Measurements from ENCODE around the gene CACNA1C.

Gene CACNA1C

GRCh38 chr12:2615665-2616402, 563.0 kb downstream of the CACNA1C start:
- no peak overlapping the region for H3K4me3 ChIP-seq (ENCODE audit: control insufficient read depth in 1 of 7, extremely low read depth in 1 of 7, insufficient read depth in 4 of 7, low read depth in 2 of 7, low read length in 6 of 7)
- no peak for DNase-seq
- WGBS (ENCODE audit: insufficient coverage): 87% methylated on average over 6 of the region's 14 CpGs
- ChIA-PET CTCF (interaction anchor here (0.9 to 5.9 kb wide), 13 partner anchors 10 to 114 kb away, joined by 3 to 44 read pairs (median 4); no protein-coding TSS in a partner anchor), POLR2A (interaction anchor here (0.7 to 2.3 kb wide), 9 partner anchors 9 to 257 kb away, joined by 3 to 14 read pairs (median 4); no protein-coding TSS in a partner anchor)
- H3K9me3 ChIP-seq (ENCODE audit: control extremely low read depth in 1 of 5, control insufficient read depth in 4 of 5, insufficient read depth in 2 of 5, low read depth in 1 of 5, low read length in 4 of 5): no peaks in the 10 kb centered on the region
- H3K27me3 ChIP-seq (replicated peaks in 2 of 5; ENCODE audit: control insufficient read depth in 4 of 5, insufficient read depth in 5 of 5, low read length in 4 of 5): no peaks in the 10 kb centered on the region
- peak overlapping the region in 1 of 2 experiments; percentile 32 for H3K27ac ChIP-seq (ENCODE audit: insufficient read depth in 1 of 2, low read depth in 1 of 2, low read length in 2 of 2, poor library complexity in 1 of 2, severe bottlenecking in 2 of 2)
- no peaks in the 10 kb centered on the region for H3K36me3 ChIP-seq (ENCODE audit: control insufficient read depth in 4 of 4, insufficient read depth in 4 of 4, low read length in 3 of 4)
- H3K4me1 ChIP-seq (ENCODE audit: control extremely low read depth in 1 of 4, control insufficient read depth in 4 of 4, insufficient read depth in 4 of 4, low read length in 3 of 4): peaks cover 10 to 73% (median 65%) of the 10 kb centered on the region in 4 experiments

- peak; percentile 80 to 99 (median 97) for DNase-seq
- ChIA-PET POLR2A (interaction anchor here (0.7 to 2.3 kb wide), 9 partner anchors 8 to 258 kb away, joined by 3 to 14 read pairs (median 4); no protein-coding TSS in a partner anchor), CTCF (interaction anchor here (0.7 to 5.9 kb wide), 14 partner anchors 9 to 560 kb away, joined by 3 to 44 read pairs (median 4); no protein-coding TSS in a partner anchor)
- 0% methylated on average over 9 of the region's 10 CpGs for WGBS (ENCODE audit: insufficient coverage)
- Histone ChIP-seq H3K27me3 (replicated peaks in 2 of 5; ENCODE audit: control insufficient read depth in 4 of 5, insufficient read depth in 5 of 5, low read length in 4 of 5) (no peaks in the 10 kb centered on the region), H3K27ac (ENCODE audit: insufficient read depth in 1 of 2, low read depth in 1 of 2, low read length in 2 of 2, poor library complexity in 1 of 2, severe bottlenecking in 2 of 2) (peak overlapping the region; percentile 29 to 32), H3K4me3 (ENCODE audit: control insufficient read depth in 1 of 7, extremely low read depth in 1 of 7, insufficient read depth in 4 of 7, low read depth in 2 of 7, low read length in 6 of 7) (peak overlapping the region in 1 of 7 experiments; percentile 21), H3K36me3 (ENCODE audit: control insufficient read depth in 4 of 4, insufficient read depth in 4 of 4, low read length in 3 of 4) (no peaks in the 10 kb centered on the region), H3K4me1 (ENCODE audit: control extremely low read depth in 1 of 4, control insufficient read depth in 4 of 4, insufficient read depth in 4 of 4, low read length in 3 of 4) (peaks cover 10 to 82% (median 71%) of the 10 kb centered on the region in 4 experiments), H3K9me3 (ENCODE audit: control extremely low read depth in 1 of 5, control insufficient read depth in 4 of 5, insufficient read depth in 2 of 5, low read depth in 1 of 5, low read length in 4 of 5) (no peaks in the 10 kb centered on the region)
Measured at GRCh38 chr12:2616763-2617162, 564.0 kb downstream of the CACNA1C start.

- WGBS (ENCODE audit: insufficient coverage): 86% methylated on average over 7 of the region's 8 CpGs
- H3K27ac ChIP-seq (ENCODE audit: insufficient read depth in 1 of 2, low read depth in 1 of 2, low read length in 2 of 2, poor library complexity in 1 of 2, severe bottlenecking in 2 of 2): peak overlapping the region; percentile 29 to 32
- peaks cover 10 to 88% (median 74%) of the 10 kb centered on the region in 4 experiments for H3K4me1 ChIP-seq (ENCODE audit: control extremely low read depth in 1 of 4, control insufficient read depth in 4 of 4, insufficient read depth in 4 of 4, low read length in 3 of 4)
- no peaks in the 10 kb centered on the region for H3K9me3 ChIP-seq (ENCODE audit: control extremely low read depth in 1 of 5, control insufficient read depth in 4 of 5, insufficient read depth in 2 of 5, low read depth in 1 of 5, low read length in 4 of 5)
- H3K36me3 ChIP-seq (ENCODE audit: control insufficient read depth in 4 of 4, insufficient read depth in 4 of 4, low read length in 3 of 4): no peaks in the 10 kb centered on the region
- ChIA-PET POLR2A (interaction anchor here (0.7 to 2.3 kb wide), 6 partner anchors 7 to 115 kb away, joined by 3 to 14 read pairs (median 7); no protein-coding TSS in a partner anchor), CTCF (interaction anchor here (1.1 to 5.9 kb wide), 9 partner anchors 9 to 238 kb away, joined by 3 to 44 read pairs (median 5); no protein-coding TSS in a partner anchor)
- DNase-seq: no peak
- peak overlapping the region in 1 of 7 experiments; percentile 21 for H3K4me3 ChIP-seq (ENCODE audit: control insufficient read depth in 1 of 7, extremely low read depth in 1 of 7, insufficient read depth in 4 of 7, low read depth in 2 of 7, low read length in 6 of 7)
- H3K27me3 ChIP-seq (replicated peaks in 2 of 5; ENCODE audit: control insufficient read depth in 4 of 5, insufficient read depth in 5 of 5, low read length in 4 of 5): no peaks in the 10 kb centered on the region
Measured at GRCh38 chr12:2617365-2617764, 564.6 kb downstream of the CACNA1C start.

- Histone ChIP-seq H3K9me3 (ENCODE audit: control extremely low read depth in 1 of 5, control insufficient read depth in 4 of 5, insufficient read depth in 2 of 5, low read depth in 1 of 5, low read length in 4 of 5) (no peaks in the 10 kb centered on the region), H3K36me3 (ENCODE audit: control insufficient read depth in 4 of 4, insufficient read depth in 4 of 4, low read length in 3 of 4) (no peaks in the 10 kb centered on the region), H3K4me1 (ENCODE audit: control extremely low read depth in 1 of 4, control insufficient read depth in 4 of 4, insufficient read depth in 4 of 4, low read length in 3 of 4) (peaks cover 8 to 87% (median 74%) of the 10 kb centered on the region in 4 experiments), H3K27me3 (replicated peaks in 2 of 5; ENCODE audit: control insufficient read depth in 4 of 5, insufficient read depth in 5 of 5, low read length in 4 of 5) (no peaks in the 10 kb centered on the region), H3K27ac (ENCODE audit: insufficient read depth in 1 of 2, low read depth in 1 of 2, low read length in 2 of 2, poor library complexity in 1 of 2, severe bottlenecking in 2 of 2) (peak overlapping the region in 1 of 2 experiments; percentile 17), H3K4me3 (ENCODE audit: control insufficient read depth in 1 of 7, extremely low read depth in 1 of 7, insufficient read depth in 4 of 7, low read depth in 2 of 7, low read length in 6 of 7) (no peak overlapping the region)
- no peak for DNase-seq
- POLR2A ChIA-PET: interaction anchor here (0.7 kb wide), 1 partner anchor 27 kb away, joined by 3 read pairs; no protein-coding TSS in a partner anchor
- 73% methylated on average over 8 of the region's 12 CpGs for WGBS (ENCODE audit: insufficient coverage)
- CTCF ChIA-PET: interaction anchor here (1.3 to 5.9 kb wide), 3 partner anchors 8 to 239 kb away, joined by 3 to 44 read pairs (median 29); no protein-coding TSS in a partner anchor
Measured at GRCh38 chr12:2618291-2618995, 565.7 kb downstream of the CACNA1C start.

GRCh38 chr12:2619136-2619535, 566.3 kb downstream of the CACNA1C start:
- WGBS (ENCODE audit: insufficient coverage): 98% methylated on average over 4 of the region's 5 CpGs
- ChIA-PET CTCF (interaction anchor here (1.2 to 12.2 kb wide), 3 partner anchors 7 to 36 kb away, joined by 7 to 192 read pairs (median 44); no protein-coding TSS in a partner anchor), POLR2A (interaction anchor here (0.7 kb wide), 1 partner anchor 27 kb away, joined by 3 read pairs; no protein-coding TSS in a partner anchor)
- Histone ChIP-seq H3K4me1 (ENCODE audit: control extremely low read depth in 1 of 4, control insufficient read depth in 4 of 4, insufficient read depth in 4 of 4, low read length in 3 of 4) (peaks cover 8 to 87% (median 74%) of the 10 kb centered on the region in 4 experiments), H3K36me3 (ENCODE audit: control insufficient read depth in 4 of 4, insufficient read depth in 4 of 4, low read length in 3 of 4) (no peaks in the 10 kb centered on the region), H3K27me3 (replicated peaks in 2 of 5; ENCODE audit: control insufficient read depth in 4 of 5, insufficient read depth in 5 of 5, low read length in 4 of 5) (no peaks in the 10 kb centered on the region), H3K9me3 (ENCODE audit: control extremely low read depth in 1 of 5, control insufficient read depth in 4 of 5, insufficient read depth in 2 of 5, low read depth in 1 of 5, low read length in 4 of 5) (no peaks in the 10 kb centered on the region), H3K4me3 (ENCODE audit: control insufficient read depth in 1 of 7, extremely low read depth in 1 of 7, insufficient read depth in 4 of 7, low read depth in 2 of 7, low read length in 6 of 7) (no peak overlapping the region), H3K27ac (ENCODE audit: insufficient read depth in 1 of 2, low read depth in 1 of 2, low read length in 2 of 2, poor library complexity in 1 of 2, severe bottlenecking in 2 of 2) (no peak overlapping the region)
- no peak for DNase-seq

GRCh38 chr12:2622460-2622859, 569.7 kb downstream of the CACNA1C start:
- ChIA-PET CTCF (interaction anchor here (1.1 to 12.2 kb wide), 2 partner anchors 19 to 39 kb away, joined by 3 to 192 read pairs; no protein-coding TSS in a partner anchor), POLR2A (interaction anchor here (1.2 kb wide), 1 partner anchor 22 kb away, joined by 4 read pairs; no protein-coding TSS in a partner anchor)
- Histone ChIP-seq H3K27me3 (replicated peaks in 2 of 5; ENCODE audit: control insufficient read depth in 4 of 5, insufficient read depth in 5 of 5, low read length in 4 of 5) (no peaks in the 10 kb centered on the region), H3K4me3 (ENCODE audit: control insufficient read depth in 1 of 7, extremely low read depth in 1 of 7, insufficient read depth in 4 of 7, low read depth in 2 of 7, low read length in 6 of 7) (no peak overlapping the region), H3K9me3 (ENCODE audit: control extremely low read depth in 1 of 5, control insufficient read depth in 4 of 5, insufficient read depth in 2 of 5, low read depth in 1 of 5, low read length in 4 of 5) (no peaks in the 10 kb centered on the region), H3K27ac (ENCODE audit: insufficient read depth in 1 of 2, low read depth in 1 of 2, low read length in 2 of 2, poor library complexity in 1 of 2, severe bottlenecking in 2 of 2) (no peak overlapping the region), H3K4me1 (ENCODE audit: control extremely low read depth in 1 of 4, control insufficient read depth in 4 of 4, insufficient read depth in 4 of 4, low read length in 3 of 4) (peaks cover 11 to 96% (median 84%) of the 10 kb centered on the region in 4 experiments), H3K36me3 (ENCODE audit: control insufficient read depth in 4 of 4, insufficient read depth in 4 of 4, low read length in 3 of 4) (no peaks in the 10 kb centered on the region)
- 96% methylated on average over 4 of the region's 6 CpGs for WGBS (ENCODE audit: insufficient coverage)
- no peak for DNase-seq

Measured in common myeloid progenitor, CD34-positive (primary cell).